Fibroblast of upper back skin (primary cell): ENCODE measurements around the gene EYS.
"Not testable (repeated sequence)": the region's sequence is repeated elsewhere in the genome, so short reads cannot be mapped to it uniquely, and the experiment has no call there.

Experiments
- DNase-seq: peaks from one replicate; pipeline ENCODE4 v3.0.0-alpha.2; 2013

Gene EYS

GRCh38 chr6:63926950-63927927 is 1779.8 kb downstream of the EYS start:
- DNase-seq, result no peak

- DNase-seq, result no peak
Measured at GRCh38 chr6:63926258-63926780, 1780.7 kb downstream of the EYS start.

GRCh38 chr6:63923139-63923739 is 1783.8 kb downstream of the EYS start:
- peak; percentile 35 for DNase-seq

GRCh38 chr6:63919556-63920110 is 1787.4 kb downstream of the EYS start:
- no peak for DNase-seq

- DNase-seq, result no peak
Measured at GRCh38 chr6:63912887-63913286, 1794.1 kb downstream of the EYS start.

GRCh38 chr6:63910863-63911551 is 1796.0 kb downstream of the EYS start:
- no peak for DNase-seq

GRCh38 chr6:63904650-63905248 is 1802.3 kb downstream of the EYS start:
- peak; percentile 92 for DNase-seq

GRCh38 chr6:63899550-63899949 is 1807.5 kb downstream of the EYS start:
- DNase-seq, result peak; percentile 43

- DNase-seq, result no peak
Measured at GRCh38 chr6:63897952-63898351, 1809.1 kb downstream of the EYS start.

- peak; percentile 89 for DNase-seq
Measured at GRCh38 chr6:63897459-63897858, 1809.6 kb downstream of the EYS start.

- no peak for DNase-seq
Measured at GRCh38 chr6:63888416-63888815, 1818.6 kb downstream of the EYS start.

GRCh38 chr6:63887804-63888203 is 1819.2 kb downstream of the EYS start:
- DNase-seq, result not testable (repeated sequence)

GRCh38 chr6:63887002-63887751 is 1819.8 kb downstream of the EYS start:
- no peak for DNase-seq

GRCh38 chr6:63886341-63886740 is 1820.7 kb downstream of the EYS start:
- peak; percentile 4 for DNase-seq

- DNase-seq, result no peak
Measured at GRCh38 chr6:63883597-63883996, 1823.4 kb downstream of the EYS start.

GRCh38 chr6:63882208-63882607 is 1824.8 kb downstream of the EYS start:
- no peak for DNase-seq

- DNase-seq, result no peak
Measured at GRCh38 chr6:63881791-63882190, 1825.2 kb downstream of the EYS start.

- DNase-seq, result no peak
Measured at GRCh38 chr6:63872233-63872632, 1834.8 kb downstream of the EYS start.

- no peak for DNase-seq
Measured at GRCh38 chr6:63868351-63868750, 1838.7 kb downstream of the EYS start.

- DNase-seq, result no peak
Measured at GRCh38 chr6:63864671-63865318, 1842.2 kb downstream of the EYS start.

- DNase-seq, result no peak
Measured at GRCh38 chr6:63864061-63864460, 1843.0 kb downstream of the EYS start.
